Left cardiac atrium (tissue), 4 donors: ENCODE results near the gene DDX42. TPM values are rescaled to one million over a fixed set of nuclear protein-coding genes. Genes with fewer than 3 reads are reported as not detected.

Experiments used
- ATAC-seq, 2 donors: fragments of 200-7000 bp; cut with Tn5 transposase; one replicate each; pipeline ENCODE4 v1.9.1; 2020; ENCODE audit warnings: mild to moderate bottlenecking in 2 of 2, moderate library complexity in 2 of 2
- DNase-seq: peaks from one replicate; pipeline ENCODE4 v3.0.0-alpha.2; 2020
- intact Hi-C, 2 donors: fragments of 100-400 bp; cut with DNase I; formaldehyde crosslinking; loops; one replicate each; pipeline versions ENCODE4 v1.14.1 to v1.15.1; 2022 to 2023
- total RNA-seq, 2 donors: library from RNA; stranded (reverse); fragmentation: NEBNext Ultra II Directional; extraction: Animal tissue kit (Norgen Biotek cat#: 25700); gene quantifications; one replicate each; pipeline ENCODE4 v1.2.1, GENCODE V29; 2021
- donor health status: DM: no; HTN: yes; CAD: no.
- donor health status: DM: no; HTN: yes; CAD: no; lungs with severe emphysema.
- donor health status: DM: yes; HTN: yes; CAD: no.
- donor health status: Dilated cardiomyopathy.

The DDX42 gene
- total RNA-seq, 2 donors from 2014 or later: 45.2 to 74.2 TPM

GRCh38 chr17:63817736-63818385 is 43.9 kb downstream of the DDX42 start:
- no peak for DNase-seq
- intact Hi-C loops: loop anchor here in 1 of 2 donors (10.0 kb wide), 1 partner anchor 63 kb away; no protein-coding TSS in a partner anchor
- ATAC-seq: no peak

GRCh38 chr17:63819131-63819530 is 45.2 kb downstream of the DDX42 start:
- intact Hi-C loops: loop anchor here in 1 of 2 donors (10.0 kb wide), 1 partner anchor 64 kb away; no protein-coding TSS in a partner anchor
- DNase-seq (no peak), ATAC-seq (no peak)

- DNase-seq (no peak), ATAC-seq (peak in 1 of 2 donors; percentile 8)
- intact Hi-C loops: loop anchor here in 1 of 2 donors (10.0 kb wide), 2 partner anchors 45 to 65 kb away; partner anchors contain the start of genes CCDC47 and DDX42
Measured at GRCh38 chr17:63819585-63820537, 45.9 kb downstream of the DDX42 start.

GRCh38 chr17:63820963-63821561 is 47.1 kb downstream of the DDX42 start:
- DNase-seq (no peak), ATAC-seq (no peak)
- intact Hi-C loops: loop anchor here in 1 of 2 donors (10.0 kb wide), 1 partner anchor 46 kb away; the partner anchor contains the start of genes CCDC47 and DDX42

GRCh38 chr17:63821804-63822203 is 47.8 kb downstream of the DDX42 start:
- ATAC-seq: peak; percentile 55 to 69
- no peak for DNase-seq
- intact Hi-C loops: loop anchor here in 1 of 2 donors (10.0 kb wide), 1 partner anchor 47 kb away; the partner anchor contains the start of genes CCDC47 and DDX42

GRCh38 chr17:63822537-63822936 is 48.6 kb downstream of the DDX42 start:
- intact Hi-C loops: loop anchor here in 1 of 2 donors (10.0 kb wide), 1 partner anchor 48 kb away; the partner anchor contains the start of genes CCDC47 and DDX42
- no peak for ATAC-seq
- no peak for DNase-seq

- intact Hi-C loops: loop anchor here in 1 of 2 donors (10.0 kb wide), 1 partner anchor 49 kb away; the partner anchor contains the start of genes CCDC47 and DDX42
Measured at GRCh38 chr17:63823659-63824331, 49.8 kb downstream of the DDX42 start.

GRCh38 chr17:63824362-63824761 is 50.4 kb downstream of the DDX42 start:
- intact Hi-C loops: loop anchor here in 1 of 2 donors (10.0 kb wide), 1 partner anchor 50 kb away; the partner anchor contains the start of genes CCDC47 and DDX42
- ATAC-seq (no peak), DNase-seq (no peak)

More at GRCh38 chr17:63823659-63824331, 49.8 kb downstream of the DDX42 start:
- ATAC-seq: no peak
- no peak for DNase-seq

GRCh38 chr17:63826468-63827001 is 52.6 kb downstream of the DDX42 start:
- DNase-seq (no peak), ATAC-seq (peak; percentile 4 to 8)
- intact Hi-C loops: loop anchor here in 1 of 2 donors (10.0 kb wide), 1 partner anchor 52 kb away; the partner anchor contains the start of genes CCDC47 and DDX42

GRCh38 chr17:63827002-63827800 is 53.2 kb downstream of the DDX42 start, which contains the start of the genes FTSJ3 and PSMC5:
TSS of gene FTSJ3 (minus strand) at chr17:63827663. CDS start at chr17:63826902, 761 bp downstream.
TSS of gene PSMC5 (plus strand) at chr17:63827431. CDS start at chr17:63827491, 60 bp downstream.
- intact Hi-C loops: loop anchor here in 1 of 2 donors (10.0 kb wide), 1 partner anchor 52 kb away; the partner anchor contains the start of genes CCDC47 and DDX42
- ATAC-seq: peak; percentile 94 to 95
- DNase-seq: peak; percentile 96

- ATAC-seq: no peak
- intact Hi-C loops: loop anchor here in 1 of 2 donors (10.0 kb wide), 1 partner anchor 53 kb away; the partner anchor contains the start of genes CCDC47 and DDX42
- DNase-seq: no peak
Measured at GRCh38 chr17:63827801-63828221, 53.8 kb downstream of the DDX42 start.

- ATAC-seq (no peak), DNase-seq (no peak)
- intact Hi-C loops: loop anchor here in 1 of 2 donors (10.0 kb wide), 1 partner anchor 54 kb away; the partner anchor contains the start of genes CCDC47 and DDX42
Measured at GRCh38 chr17:63828936-63829335, 55.0 kb downstream of the DDX42 start.

- intact Hi-C loops: no loop called here
- ATAC-seq (no peak), DNase-seq (no peak)
Measured at GRCh38 chr17:63830278-63830677, 56.3 kb downstream of the DDX42 start.

- ATAC-seq (no peak), DNase-seq (no peak)
- intact Hi-C loops: no loop called here
Measured at GRCh38 chr17:63830904-63831491, 57.0 kb downstream of the DDX42 start.

GRCh38 chr17:63831505-63831904 is 57.5 kb downstream of the DDX42 start:
- ATAC-seq (no peak), DNase-seq (no peak)
- intact Hi-C loops: no loop called here

GRCh38 chr17:63832014-63832413 is 58.0 kb downstream of the DDX42 start:
- intact Hi-C loops: no loop called here
- DNase-seq: no peak
- ATAC-seq: no peak
